Esophagus squamous epithelium (tissue), 5 donors: ENCODE data around the gene LRRC4. TPM values are rescaled to one million over a fixed set of nuclear protein-coding genes. Genes with fewer than 3 reads are reported as not detected.
A peak's percentile ranks its signal among the peaks of the same experiment; 100 is the strongest.

ENCODE experiments used
- DNase-seq: peaks from one replicate; lab custom pipeline; 2025; lab: John Stamatoyannopoulos, UW
- H3K27ac ChIP-seq, 4 donors: fragments of 200-600 bp; sonication (generic); one replicate each; pipeline ENCODE4 v1.5.1; 2016 to 2019; ENCODE audit warnings: mild to moderate bottlenecking in 1 of 4
- H3K27me3 ChIP-seq, 4 donors: fragments of 200-600 bp; sonication (generic); 1 replicate in 3 of 4; 2 replicates in 1 of 4; pipeline versions ENCODE4 v1.5.1 to v1.6.0; 2017 to 2021; ENCODE audit warnings: antibody characterized with exemption in 1 of 4
- H3K36me3 ChIP-seq, 3 donors: fragments of 200-600 bp; sonication (generic); one replicate each; pipeline ENCODE4 v1.5.1; 2016 to 2019
- H3K4me1 ChIP-seq, 3 donors: fragments of 200-600 bp; sonication (generic); one replicate each; pipeline ENCODE4 v1.5.1; 2017 to 2019
- H3K4me3 ChIP-seq, 4 donors: fragments of 200-600 bp; sonication (generic); 1 replicate in 3 of 4; 2 replicates in 1 of 4; pipeline ENCODE4 v1.5.1; 2016 to 2019; ENCODE audit warnings: mild to moderate bottlenecking in 2 of 4, moderate library complexity in 1 of 4
- H3K9me3 ChIP-seq, 3 donors: fragments of 200-600 bp; sonication (generic); one replicate each; pipeline ENCODE4 v1.5.1; 2016 to 2019
- CTCF ChIP-seq, 6 experiments: fragments of 450-650 bp in 4 of 6; fragments of 200-600 bp in 2 of 6; sonication (generic) in 2 of 6; IDR thresholded peaks; one replicate each; pipeline ENCODE4 v1.5.1; 2016 to 2019; ENCODE audit warnings: antibody characterized with exemption in 6 of 6, mild to moderate bottlenecking in 4 of 6, moderate library complexity in 4 of 6
- POLR2A ChIP-seq, 4 donors: fragments of 450-650 bp; IDR thresholded peaks; one replicate each; pipeline ENCODE4 v1.6.1; 2017; ENCODE audit warnings: antibody characterized with exemption in 4 of 4, mild to moderate bottlenecking in 4 of 4, moderate library complexity in 3 of 4
- WGBS, 2 donors: methylation state at CpG; one replicate each; pipeline ENCODE4 v1.1.5; 2018; 5-methylcytosine and 5-hydroxymethylcytosine counted together
- intact Hi-C: fragments of 100-400 bp; cut with DNase I; formaldehyde crosslinking; loops from one replicate; pipeline ENCODE4 v1.15.0; 2022
- total RNA-seq, 4 donors: library from RNA; depleted of rRNA; stranded (reverse); fragments of >200 nt; gene quantifications; one replicate each; pipeline ENCODE4 v1.1.0, GENCODE V29; 2016
- donor health status: DM: yes; HTN: yes; CAD: no.

Gene LRRC4
- total RNA-seq, 4 donors from 2014 or later = 2.9 to 11.1 (median 6.5) TPM

- Histone ChIP-seq H3K36me3 (peaks cover 0 to 2% (median 0%) of the 10 kb centered on the region in 3 donors), H3K27me3 (peaks cover 0 to 23% (median 0%) of the 10 kb centered on the region in 4 donors), H3K27ac (no peak overlapping the region), H3K4me1 (peaks cover 11 to 27% (median 15%) of the 10 kb centered on the region in 3 donors), H3K9me3 (no peaks in the 10 kb centered on the region), H3K4me3 (no peak overlapping the region)
- TF ChIP-seq CTCF (IDR thresholded peaks at IDR 0.05) (no peak), POLR2A (IDR thresholded peaks at IDR 0.05) (no peak)
- intact Hi-C loops = no loop called here
- DNase-seq = no peak
- WGBS, 2 donors = 61 to 82% methylated on average over 2 of the region's 2 CpGs
Observed at GRCh38 chr7:128034825-128035224, 3.6 kb upstream of the LRRC4 start.

- 87 to 90% methylated on average over 7 to 9 of the region's 9 CpGs for WGBS, 2 donors
- Histone ChIP-seq H3K4me1 (peaks cover 12 to 32% (median 15%) of the 10 kb centered on the region in 3 donors), H3K9me3 (no peaks in the 10 kb centered on the region), H3K4me3 (no peak overlapping the region), H3K27ac (no peak overlapping the region), H3K36me3 (peaks cover 0 to 16% (median 0%) of the 10 kb centered on the region in 3 donors), H3K27me3 (peaks cover 0 to 23% (median 0%) of the 10 kb centered on the region in 4 donors)
- TF ChIP-seq CTCF (IDR thresholded peaks at IDR 0.05) (no peak), POLR2A (IDR thresholded peaks at IDR 0.05) (no peak)
- no peak for DNase-seq
- intact Hi-C loops = no loop called here
Observed at GRCh38 chr7:128033246-128033645, 2.0 kb upstream of the LRRC4 start.

- Histone ChIP-seq H3K36me3 (peaks cover 0 to 16% (median 0%) of the 10 kb centered on the region in 3 donors), H3K4me1 (peaks cover 12 to 34% (median 15%) of the 10 kb centered on the region in 3 donors), H3K27ac (peak overlapping the region in 1 of 4 donors; percentile 39), H3K9me3 (no peaks in the 10 kb centered on the region), H3K27me3 (peaks cover 0 to 23% (median 0%) of the 10 kb centered on the region in 4 donors), H3K4me3 (peak overlapping the region; percentile 42 to 70 (median 53))
- TF ChIP-seq POLR2A (IDR thresholded peaks at IDR 0.05) = no peak
- TF ChIP-seq CTCF (IDR thresholded peaks at IDR 0.05) = no peak
- DNase-seq = no peak
- WGBS, 2 donors = 29 to 64% methylated on average over 7 to 21 of the region's 41 CpGs
- intact Hi-C loops = no loop called here
Observed at GRCh38 chr7:128032605-128033235, 1.5 kb upstream of the LRRC4 start.

- H3K27me3 ChIP-seq = peaks cover 0 to 23% (median 0%) of the 10 kb centered on the region in 4 donors
- H3K9me3 ChIP-seq = no peaks in the 10 kb centered on the region
- TF ChIP-seq CTCF (IDR thresholded peaks at IDR 0.05) = peak in 2 of 6 experiments; percentile 10 to 50
- TF ChIP-seq POLR2A (IDR thresholded peaks at IDR 0.05) = peak in 1 of 4 donors; percentile 17
- no peak for DNase-seq
- peak overlapping the region; percentile 42 to 70 (median 53) for H3K4me3 ChIP-seq
- H3K36me3 ChIP-seq = peaks cover 0 to 16% (median 0%) of the 10 kb centered on the region in 3 donors
- H3K27ac ChIP-seq = peak overlapping the region in 2 of 4 donors; percentile 15 to 39
- peaks cover 12 to 41% (median 15%) of the 10 kb centered on the region in 3 donors for H3K4me1 ChIP-seq
- intact Hi-C loops = no loop called here
- 0 to 1% methylated on average over 25 to 32 of the region's 87 CpGs for WGBS, 2 donors
Observed at GRCh38 chr7:128031901-128032604, 816 bp upstream of the LRRC4 start.

GRCh38 chr7:128030263-128030653, 979 bp downstream of the LRRC4 start:
- intact Hi-C loops = no loop called here
- H3K36me3 ChIP-seq = peaks cover 0 to 16% (median 0%) of the 10 kb centered on the region in 3 donors
- no peak for DNase-seq
- peaks cover 0 to 23% (median 0%) of the 10 kb centered on the region in 4 donors for H3K27me3 ChIP-seq
- TF ChIP-seq CTCF (IDR thresholded peaks at IDR 0.05) = no peak
- TF ChIP-seq POLR2A (IDR thresholded peaks at IDR 0.05) = no peak
- H3K4me3 ChIP-seq = peak overlapping the region in 3 of 4 donors; percentile 42 to 70 (median 60)
- WGBS, 2 donors = 97 to 100% methylated on average over 7 of the region's 21 CpGs
- no peak overlapping the region for H3K27ac ChIP-seq
- no peaks in the 10 kb centered on the region for H3K9me3 ChIP-seq
- peaks cover 15 to 58% (median 20%) of the 10 kb centered on the region in 3 donors for H3K4me1 ChIP-seq
